Activated CD8-positive, alpha-beta memory T cell treated with anti-CD3 and anti-CD28 coated beads for 36 hours (primary cell): ENCODE results near the gene DHRS3. TPM values are rescaled to one million over a fixed set of nuclear protein-coding genes. Genes with fewer than 3 reads are reported as not detected.

Experiments used
- CTCF ChIA-PET: fragments of 350-600 bp; sonication (Branson Sonifier 250); formaldehyde crosslinking; loops from one replicate; lab custom pipeline; 2021; ENCODE audit warnings: antibody characterized with exemption; lab: Charles Lee
- POLR2A ChIA-PET: fragments of 350-600 bp; sonication (Branson Sonifier 250); formaldehyde crosslinking; loops from one replicate; lab custom pipeline; 2021; ENCODE audit warnings: antibody characterized with exemption; lab: Charles Lee
- total RNA-seq, 2 experiments: library from RNA; stranded (reverse); gene quantifications; one replicate each; pipeline ENCODE4 v1.2.3, GENCODE V29; 2021

The DHRS3 gene
- total RNA-seq, 2 experiments from 2014 or later, result 134 to 136 TPM

DNA sequence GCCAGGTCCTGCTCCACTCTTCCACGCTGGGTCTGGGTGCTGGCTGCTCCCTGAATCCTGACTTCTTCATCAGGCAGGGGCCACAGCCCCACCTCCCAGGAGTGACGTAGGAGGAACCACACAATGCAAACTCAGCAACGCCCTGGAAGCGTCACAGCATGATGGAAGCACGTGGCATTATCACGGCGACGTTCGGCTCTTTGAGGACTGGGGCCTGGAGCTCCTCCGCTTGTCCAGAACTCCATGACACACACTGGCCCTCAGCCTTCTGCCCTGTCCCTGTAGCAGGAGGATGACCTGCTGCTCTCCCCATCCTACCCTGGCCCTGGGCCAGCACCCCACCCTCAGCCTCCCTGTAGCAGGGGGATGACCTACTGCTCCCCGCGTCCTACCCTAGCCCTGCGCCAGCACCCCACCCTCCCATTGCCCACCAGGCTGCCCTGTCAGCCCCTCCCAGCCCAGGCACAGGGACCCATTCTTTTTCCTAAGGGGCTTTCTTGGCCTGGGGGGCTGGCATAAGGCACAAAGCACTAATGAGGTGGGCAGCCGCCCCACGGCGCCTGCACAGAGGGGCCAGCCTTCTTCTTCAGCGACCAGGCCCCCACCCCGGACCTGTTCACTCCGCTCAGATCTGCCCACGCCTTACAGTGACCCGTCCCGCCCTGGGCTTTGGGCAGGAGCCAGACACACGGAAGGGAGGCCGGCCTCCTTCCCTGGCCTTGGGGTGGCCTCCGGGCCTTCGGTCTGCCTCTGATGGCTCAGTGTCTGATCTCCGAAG is 65.7 kb downstream of the DHRS3 start:
- ChIA-PET POLR2A (no interaction called here), CTCF (no interaction called here)

- CTCF ChIA-PET, result no interaction called here
These were observed 66.4 kb downstream of the DHRS3 start for GRCh38 chr1:12551584-12551983.

DNA sequence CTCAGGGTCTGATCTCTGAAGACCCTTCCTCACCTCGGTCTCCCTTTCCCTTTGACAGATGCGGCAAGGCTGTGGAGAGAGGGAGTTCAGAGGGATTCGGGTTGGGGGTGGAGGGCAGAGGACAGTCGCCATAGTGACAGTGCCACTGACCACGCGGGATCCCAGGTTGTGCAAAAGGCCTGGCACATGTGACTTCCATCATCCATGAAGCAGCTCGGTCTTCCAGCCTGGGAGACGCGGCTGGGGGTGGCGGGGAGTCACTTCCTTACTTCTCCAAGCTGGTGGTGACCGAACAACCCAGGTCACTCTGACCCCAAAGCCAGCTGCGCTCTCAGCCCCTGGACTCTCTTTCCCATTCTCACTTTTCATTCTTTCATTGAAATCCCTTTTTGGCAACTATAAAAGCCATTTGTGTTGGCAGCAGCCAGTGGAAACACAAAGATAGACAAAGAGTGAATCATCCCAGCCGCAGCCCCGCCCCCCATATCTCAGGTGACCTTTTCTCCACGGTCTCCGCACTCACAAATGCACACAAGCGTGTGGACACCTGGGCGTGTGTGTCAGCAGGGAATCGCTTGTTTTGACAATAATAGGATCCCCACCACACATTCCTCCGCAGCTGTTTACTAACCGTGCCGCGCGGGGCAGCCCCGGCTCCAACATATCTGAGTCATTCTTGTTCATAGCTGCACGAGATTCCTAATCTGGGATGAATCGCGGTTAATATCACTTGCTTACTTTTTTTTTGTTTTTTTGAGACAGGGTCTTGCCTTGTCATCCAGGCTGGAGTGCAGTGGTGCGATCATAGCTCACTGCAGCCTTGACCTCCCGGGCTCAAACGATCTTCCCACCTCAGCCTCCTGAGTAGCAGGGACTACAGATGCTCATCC is 68.3 kb downstream of the DHRS3 start:
- CTCF ChIA-PET, result no interaction called here

More at GRCh38 chr1:12551584-12551983, 66.4 kb downstream of the DHRS3 start:
- POLR2A ChIA-PET, result no interaction called here

DNA sequence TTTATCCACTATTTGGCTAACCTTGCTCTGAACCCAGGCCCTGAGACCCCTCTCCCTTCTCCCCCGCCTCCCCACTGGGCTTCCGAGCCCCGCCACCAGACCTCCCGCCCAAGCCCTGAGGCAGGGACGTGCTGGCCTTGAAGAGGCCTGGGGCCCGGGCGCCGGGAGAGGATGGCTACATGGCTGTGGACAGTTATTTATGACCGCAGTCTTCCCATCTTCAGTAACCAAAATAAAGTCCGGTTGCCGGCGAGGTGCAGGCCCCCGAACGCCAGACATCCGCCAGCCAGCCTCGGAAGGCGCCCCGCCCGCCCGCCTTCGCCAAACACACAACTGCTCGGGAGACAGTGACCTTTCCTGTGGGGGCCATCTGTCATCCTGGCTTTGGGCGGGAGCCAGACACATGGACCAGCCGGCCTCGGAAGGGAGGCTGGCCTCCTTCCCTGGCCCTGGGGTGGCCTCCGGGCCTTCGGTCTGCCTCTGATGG is 69.0 kb downstream of the DHRS3 start:
- ChIA-PET CTCF (no interaction called here), POLR2A (no interaction called here)

More for the DNA sequence above, 68.3 kb downstream of the DHRS3 start:
- POLR2A ChIA-PET, result no interaction called here

GRCh38 chr1:12548279-12548972 is 69.6 kb downstream of the DHRS3 start:
- CTCF ChIA-PET, result no interaction called here

DNA sequence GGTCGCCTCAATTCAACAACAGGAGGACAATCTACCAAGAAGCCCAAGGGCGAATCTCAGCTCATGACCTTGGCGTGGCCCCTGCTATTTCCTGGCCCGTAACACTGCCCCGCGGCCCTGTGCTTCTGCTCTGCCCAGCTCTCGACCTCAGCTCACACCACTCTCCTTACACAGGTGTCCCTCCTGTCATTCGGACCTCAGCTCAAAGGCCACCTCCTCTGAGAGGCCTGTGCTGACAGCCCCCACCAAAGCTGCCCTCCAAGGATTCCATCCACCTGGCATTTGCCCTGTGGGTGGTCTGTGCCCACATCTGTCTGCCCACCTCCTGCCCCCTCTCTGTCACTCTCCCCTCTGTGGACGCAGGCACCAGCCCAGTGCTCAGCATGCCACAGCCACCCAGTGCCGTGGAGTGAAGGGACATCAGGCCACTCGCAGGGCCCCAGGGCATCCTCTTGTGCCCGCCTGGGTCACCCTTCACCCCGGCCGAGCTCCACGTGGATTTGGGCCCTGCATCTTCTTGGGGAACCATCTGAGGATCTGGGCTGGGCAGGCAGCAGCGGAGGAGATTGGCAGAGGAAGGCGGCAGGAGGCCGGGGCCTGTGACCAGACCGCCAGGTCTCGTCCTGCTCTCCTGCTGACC is 70.3 kb downstream of the DHRS3 start:
- ChIA-PET CTCF (no interaction called here), POLR2A (no interaction called here)

More at GRCh38 chr1:12548279-12548972, 69.6 kb downstream of the DHRS3 start:
- POLR2A ChIA-PET, result no interaction called here

- POLR2A ChIA-PET, result no interaction called here
- CTCF ChIA-PET, result interaction anchor here (0.6 kb wide), 1 partner anchor 357 kb away, joined by 6 read pairs; no protein-coding TSS in a partner anchor
These were observed 71.0 kb downstream of the DHRS3 start for GRCh38 chr1:12546771-12547585.

GRCh38 chr1:12544992-12545391 is 73.0 kb downstream of the DHRS3 start:
- POLR2A ChIA-PET, result no interaction called here
- CTCF ChIA-PET, result no interaction called here

DNA sequence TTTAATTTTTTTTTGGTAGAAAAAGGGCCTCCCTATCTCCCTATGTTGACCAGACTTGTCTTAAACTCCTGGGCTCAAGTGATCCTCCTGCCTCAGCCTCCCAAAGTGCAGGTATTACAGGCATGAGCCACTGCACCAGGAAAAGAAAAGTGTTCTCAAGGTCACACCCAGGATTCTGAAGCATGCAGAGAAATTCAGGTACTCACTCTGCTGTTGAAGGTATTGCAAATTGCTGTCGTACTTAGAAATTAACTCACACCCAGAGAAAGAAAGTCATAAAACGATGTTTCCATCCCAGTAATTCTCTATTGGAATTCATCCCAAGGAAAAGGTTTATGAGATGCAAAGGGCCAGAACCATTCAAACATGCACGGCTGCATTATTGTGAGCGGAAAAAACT is 73.7 kb downstream of the DHRS3 start:
- ChIA-PET CTCF (no interaction called here), POLR2A (no interaction called here)

- ChIA-PET POLR2A (no interaction called here), CTCF (no interaction called here)
These were observed 74.3 kb downstream of the DHRS3 start for GRCh38 chr1:12543740-12544154.

GRCh38 chr1:12542616-12543592 is 75.1 kb downstream of the DHRS3 start:
- POLR2A ChIA-PET, result no interaction called here
- CTCF ChIA-PET, result no interaction called here

- POLR2A ChIA-PET, result no interaction called here
- CTCF ChIA-PET, result no interaction called here
These were observed 75.9 kb downstream of the DHRS3 start for GRCh38 chr1:12542138-12542465.

- ChIA-PET POLR2A (interaction anchor here (0.6 kb wide), 1 partner anchor 92 kb away, joined by 4 read pairs; no protein-coding TSS in a partner anchor), CTCF (no interaction called here)
These were observed 76.5 kb downstream of the DHRS3 start for GRCh38 chr1:12541274-12542137.

GRCh38 chr1:12540580-12541273 is 77.3 kb downstream of the DHRS3 start:
- CTCF ChIA-PET, result no interaction called here
- POLR2A ChIA-PET, result interaction anchor here (0.6 kb wide), 1 partner anchor 91 kb away, joined by 4 read pairs; no protein-coding TSS in a partner anchor

GRCh38 chr1:12539705-12540579 is 78.1 kb downstream of the DHRS3 start:
- CTCF ChIA-PET, result no interaction called here
- POLR2A ChIA-PET, result interaction anchor here (0.6 kb wide), 1 partner anchor 386 kb away, joined by 6 read pairs; no protein-coding TSS in a partner anchor
